ENCODE results near the gene ISX. TPM values are rescaled to one million over a fixed set of nuclear protein-coding genes. Genes with fewer than 3 reads are reported as not detected.

Gene ISX
- total RNA-seq, 1 experiment from 2014 or later: not detected

GRCh38 chr22:35133702-35134380 is 67.9 kb downstream of the ISX start:
- no peak overlapping the region for H3K4me3 Mint-ChIP-seq (ENCODE audit: unreplicated experiment)
- H3K27ac Mint-ChIP-seq (ENCODE audit: low read depth, unreplicated experiment): no peak overlapping the region
- H3K27me3 Mint-ChIP-seq (ENCODE audit: insufficient read depth, unreplicated experiment): peaks cover 11% of the 10 kb centered on the region
- TF ChIP-seq CTCF (IDR thresholded peaks at IDR 0.05; ENCODE audit: unreplicated experiment): no peak
- POLR2A ChIA-PET: no interaction called here
- no peaks in the 10 kb centered on the region for H3K4me1 Mint-ChIP-seq (ENCODE audit: insufficient read depth, unreplicated experiment)
- intact Hi-C loops (cut with micrococcal nuclease): no loop called here
- BruUV-seq (replicated peaks): no TSS peak
- CTCF ChIA-PET: interaction anchor here (1.3 kb wide), 1 partner anchor 97 kb away, joined by 3 read pairs; no protein-coding TSS in a partner anchor
- no peaks in the 10 kb centered on the region for H3K36me3 Mint-ChIP-seq (ENCODE audit: insufficient read depth, unreplicated experiment)
- peaks cover 30% of the 10 kb centered on the region for H3K9me3 Mint-ChIP-seq (ENCODE audit: unreplicated experiment)
- no peak for DNase-seq (ENCODE audit: unreplicated experiment)

DNA sequence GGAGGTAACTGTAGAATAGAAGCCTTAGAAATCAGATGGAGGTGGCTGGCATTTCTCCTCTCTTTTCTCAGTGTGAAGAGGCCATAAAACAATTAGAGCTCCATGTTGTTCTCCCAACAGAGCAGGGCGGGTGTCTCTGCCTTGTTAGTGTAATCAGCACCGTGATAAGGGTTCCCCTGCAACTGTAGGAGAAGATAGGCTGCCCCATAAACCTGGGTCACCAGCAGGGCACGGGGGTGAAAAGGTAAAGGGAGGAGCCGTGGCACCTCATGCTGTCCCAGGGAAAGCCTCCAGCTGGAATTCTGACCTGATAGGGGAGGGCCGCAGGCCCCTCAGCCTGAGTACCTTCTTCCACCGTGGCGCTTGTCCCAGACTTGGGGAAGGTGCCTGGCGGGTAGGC is 68.7 kb downstream of the ISX start:
- H3K27ac Mint-ChIP-seq (ENCODE audit: low read depth, unreplicated experiment): no peak overlapping the region
- POLR2A ChIA-PET: no interaction called here
- H3K27me3 Mint-ChIP-seq (ENCODE audit: insufficient read depth, unreplicated experiment): peaks cover 11% of the 10 kb centered on the region

DNA sequence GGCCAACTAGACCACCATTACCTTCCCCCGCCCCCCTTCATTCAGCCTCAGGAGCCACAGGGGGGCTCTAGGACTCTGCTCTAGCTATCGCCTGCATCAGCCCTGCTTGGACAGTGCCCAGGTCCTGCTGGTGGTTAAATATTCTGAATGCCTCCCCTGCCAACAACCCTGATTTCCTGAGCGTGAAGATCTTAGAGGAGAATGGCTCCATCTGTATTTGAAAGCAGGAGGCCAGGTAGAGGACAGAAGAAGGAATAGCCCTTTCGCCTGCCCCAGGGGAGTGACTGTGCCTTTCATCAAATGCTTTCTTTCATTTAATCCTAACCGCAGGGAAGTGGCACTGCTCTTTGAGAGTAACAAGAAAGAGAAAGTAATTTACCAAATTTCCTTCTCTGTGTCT is 69.2 kb downstream of the ISX start:
- Mint-ChIP-seq H3K9me3 (ENCODE audit: unreplicated experiment) (peaks cover 29% of the 10 kb centered on the region), H3K27me3 (ENCODE audit: insufficient read depth, unreplicated experiment) (peaks cover 11% of the 10 kb centered on the region), H3K4me3 (ENCODE audit: unreplicated experiment) (no peak overlapping the region), H3K36me3 (ENCODE audit: insufficient read depth, unreplicated experiment) (no peaks in the 10 kb centered on the region), H3K27ac (ENCODE audit: low read depth, unreplicated experiment) (no peak overlapping the region), H3K4me1 (ENCODE audit: insufficient read depth, unreplicated experiment) (no peaks in the 10 kb centered on the region)
- no TSS peak for BruUV-seq (replicated peaks)
- DNase-seq (ENCODE audit: unreplicated experiment): no peak
- intact Hi-C loops (cut with micrococcal nuclease): no loop called here
- TF ChIP-seq CTCF (IDR thresholded peaks at IDR 0.05; ENCODE audit: unreplicated experiment): no peak
- ChIA-PET POLR2A (no interaction called here), CTCF (interaction anchor here (0.9 kb wide), 1 partner anchor 671 kb away, joined by 3 read pairs; no protein-coding TSS in a partner anchor)

More for the DNA sequence above, 68.7 kb downstream of the ISX start:
- no peak for DNase-seq (ENCODE audit: unreplicated experiment)
- CTCF ChIA-PET: interaction anchor here (0.9 kb wide), 1 partner anchor 670 kb away, joined by 3 read pairs; no protein-coding TSS in a partner anchor
- TF ChIP-seq CTCF (IDR thresholded peaks at IDR 0.05; ENCODE audit: unreplicated experiment): no peak
- intact Hi-C loops (cut with micrococcal nuclease): no loop called here
- Mint-ChIP-seq H3K9me3 (ENCODE audit: unreplicated experiment) (peaks cover 30% of the 10 kb centered on the region), H3K4me1 (ENCODE audit: insufficient read depth, unreplicated experiment) (no peaks in the 10 kb centered on the region), H3K4me3 (ENCODE audit: unreplicated experiment) (no peak overlapping the region), H3K36me3 (ENCODE audit: insufficient read depth, unreplicated experiment) (no peaks in the 10 kb centered on the region)
- BruUV-seq (replicated peaks): no TSS peak

Other genes with a start within 250 kb of the ISX start
- 27.2 and 30.2 TPM in 2 replicates for gene HMGXB4, start 191.3 kb downstream of the ISX start, total RNA-seq (2022)
- gene TOM1, start 233.7 kb downstream of the ISX start, total RNA-seq (2022): 28.2 and 41.9 TPM in 2 replicates

Measured in MCF 10A (cell line).